ENCODE measurements around the gene COL4A4.

COL4A4 gene

GRCh38 chr2:227010433-227010832 lies 153.6 kb downstream of the COL4A4 start (continued):
- TF ChIP-seq, protein P1, sequence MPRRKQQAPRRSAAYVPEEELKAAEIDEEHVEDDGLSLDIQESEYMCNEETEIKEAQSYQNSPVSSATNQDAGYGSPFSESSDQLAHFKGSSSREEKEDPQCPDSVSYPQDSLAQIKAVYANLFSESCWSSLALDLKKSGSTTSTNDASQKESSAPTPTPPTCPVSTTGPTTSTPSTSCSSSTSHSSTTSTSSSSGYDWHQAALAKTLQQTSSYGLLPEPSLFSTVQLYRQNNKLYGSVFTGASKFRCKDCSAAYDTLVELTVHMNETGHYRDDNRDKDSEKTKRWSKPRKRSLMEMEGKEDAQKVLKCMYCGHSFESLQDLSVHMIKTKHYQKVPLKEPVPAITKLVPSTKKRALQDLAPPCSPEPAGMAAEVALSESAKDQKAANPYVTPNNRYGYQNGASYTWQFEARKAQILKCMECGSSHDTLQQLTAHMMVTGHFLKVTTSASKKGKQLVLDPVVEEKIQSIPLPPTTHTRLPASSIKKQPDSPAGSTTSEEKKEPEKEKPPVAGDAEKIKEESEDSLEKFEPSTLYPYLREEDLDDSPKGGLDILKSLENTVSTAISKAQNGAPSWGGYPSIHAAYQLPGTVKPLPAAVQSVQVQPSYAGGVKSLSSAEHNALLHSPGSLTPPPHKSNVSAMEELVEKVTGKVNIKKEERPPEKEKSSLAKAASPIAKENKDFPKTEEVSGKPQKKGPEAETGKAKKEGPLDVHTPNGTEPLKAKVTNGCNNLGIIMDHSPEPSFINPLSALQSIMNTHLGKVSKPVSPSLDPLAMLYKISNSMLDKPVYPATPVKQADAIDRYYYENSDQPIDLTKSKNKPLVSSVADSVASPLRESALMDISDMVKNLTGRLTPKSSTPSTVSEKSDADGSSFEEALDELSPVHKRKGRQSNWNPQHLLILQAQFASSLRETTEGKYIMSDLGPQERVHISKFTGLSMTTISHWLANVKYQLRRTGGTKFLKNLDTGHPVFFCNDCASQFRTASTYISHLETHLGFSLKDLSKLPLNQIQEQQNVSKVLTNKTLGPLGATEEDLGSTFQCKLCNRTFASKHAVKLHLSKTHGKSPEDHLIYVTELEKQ (tag by site-specific recombination; IDR thresholded peaks at IDR 0.05; ENCODE audit: borderline replicate concordance) = no peak
- TF ChIP-seq ZNF664 (tag by site-specific recombination; IDR thresholded peaks at IDR 0.05) (no peak), GFI1B (tag by site-specific recombination; IDR thresholded peaks at IDR 0.05) (no peak), ZNF214 (tag by site-specific recombination; IDR thresholded peaks at IDR 0.05; ENCODE audit: borderline replicate concordance) (no peak), YY2 (tag by site-specific recombination; IDR thresholded peaks at IDR 0.05) (no peak)

DNA sequence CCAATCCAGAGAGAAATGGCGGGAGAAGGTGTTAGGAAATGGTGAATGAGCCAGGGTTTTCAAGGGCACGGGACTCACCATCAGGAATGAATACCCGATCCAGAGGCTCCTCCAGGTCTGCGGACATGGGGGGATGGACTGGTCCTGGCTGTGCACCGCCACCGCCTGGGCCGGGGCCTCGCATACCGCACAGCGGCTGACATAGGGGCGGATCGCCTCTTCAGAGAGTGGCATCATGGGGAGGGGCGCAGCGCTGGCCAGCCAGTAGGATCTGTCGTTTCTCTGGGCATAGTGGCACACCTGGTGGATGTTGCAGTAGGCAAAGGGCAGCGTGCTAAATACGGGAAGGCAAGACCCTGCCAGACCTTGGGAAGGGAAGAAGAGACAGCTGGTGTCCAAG lies 156.1 kb downstream of the COL4A4 start:
- Histone ChIP-seq H3K27ac (ENCODE audit: extremely low read depth, low read depth, low read length) (no peak overlapping the region), H3K4me3 (ENCODE audit: low read depth, low read length) (no peak overlapping the region), H3K4me1 (ENCODE audit: control insufficient read depth, insufficient read depth, low read length) (no peaks in the 10 kb centered on the region), H3K36me3 (ENCODE audit: control insufficient read depth in 2 of 2, insufficient read depth in 1 of 2, low read length in 2 of 2) (no peaks in the 10 kb centered on the region), H3K9me3 (ENCODE audit: control insufficient read depth, insufficient read depth, low read depth, low read length) (no peaks in the 10 kb centered on the region)
- POLR2A ChIA-PET = no interaction called here
- TF ChIP-seq ZNF138 (tag by site-specific recombination; IDR thresholded peaks at IDR 0.05; ENCODE audit: borderline replicate concordance) = no peak
- no peak for TF ChIP-seq ZNF785 (tag by site-specific recombination; IDR thresholded peaks at IDR 0.05)
- TF ChIP-seq ZNF366 (tag by site-specific recombination; conservative IDR thresholded peaks at IDR 0.05) = no peak
- no peak for TF ChIP-seq ZNF157 (tag by site-specific recombination; IDR thresholded peaks at IDR 0.05)
- TF ChIP-seq YY2 (tag by site-specific recombination; IDR thresholded peaks at IDR 0.05) = no peak
- TF ChIP-seq, protein P2, sequence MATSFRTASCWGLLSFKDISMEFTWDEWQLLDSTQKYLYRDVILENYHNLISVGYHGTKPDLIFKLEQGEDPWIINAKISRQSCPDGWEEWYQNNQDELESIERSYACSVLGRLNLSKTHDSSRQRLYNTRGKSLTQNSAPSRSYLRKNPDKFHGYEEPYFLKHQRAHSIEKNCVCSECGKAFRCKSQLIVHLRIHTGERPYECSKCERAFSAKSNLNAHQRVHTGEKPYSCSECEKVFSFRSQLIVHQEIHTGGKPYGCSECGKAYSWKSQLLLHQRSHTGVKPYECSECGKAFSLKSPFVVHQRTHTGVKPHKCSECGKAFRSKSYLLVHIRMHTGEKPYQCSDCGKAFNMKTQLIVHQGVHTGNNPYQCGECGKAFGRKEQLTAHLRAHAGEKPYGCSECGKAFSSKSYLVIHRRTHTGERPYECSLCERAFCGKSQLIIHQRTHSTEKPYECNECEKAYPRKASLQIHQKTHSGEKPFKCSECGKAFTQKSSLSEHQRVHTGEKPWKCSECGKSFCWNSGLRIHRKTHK (tag by site-specific recombination; IDR thresholded peaks at IDR 0.05) = no peak
- TF ChIP-seq ZNF76 (tag by site-specific recombination; IDR thresholded peaks at IDR 0.05; ENCODE audit: borderline replicate concordance, low read depth) = no peak
- TF ChIP-seq ZSCAN16 (tag by site-specific recombination; IDR thresholded peaks at IDR 0.05) = no peak
- TF ChIP-seq ZNF211 (tag by site-specific recombination; IDR thresholded peaks at IDR 0.05; ENCODE audit: low read depth) = no peak
- TF ChIP-seq SCRT1 (tag by site-specific recombination; IDR thresholded peaks at IDR 0.05; ENCODE audit: borderline replicate concordance) = no peak
- no peak for TF ChIP-seq KLF1 (tag by site-specific recombination; IDR thresholded peaks at IDR 0.05)
- no peak for TF ChIP-seq ZNF16 (tag by site-specific recombination; IDR thresholded peaks at IDR 0.05; ENCODE audit: low read depth)
- no peak for TF ChIP-seq SP2 (tag by site-specific recombination; IDR thresholded peaks at IDR 0.05)
- TF ChIP-seq ZNF169 (tag by site-specific recombination; IDR thresholded peaks at IDR 0.05) = no peak
- no peak for TF ChIP-seq ZNF302 (tag by site-specific recombination; IDR thresholded peaks at IDR 0.05; ENCODE audit: low read depth)
- TF ChIP-seq PATZ1 (tag by site-specific recombination; IDR thresholded peaks at IDR 0.05) = no peak
- TF ChIP-seq MZF1 (tag by site-specific recombination; IDR thresholded peaks at IDR 0.05; ENCODE audit: borderline replicate concordance) = no peak
- TF ChIP-seq ZFP3 (tag by site-specific recombination; IDR thresholded peaks at IDR 0.05; ENCODE audit: low read depth) = no peak
- TF ChIP-seq TRIM28 (IDR thresholded peaks at IDR 0.05; ENCODE audit: borderline replicate concordance, low read length) = no peak
- CTCF ChIA-PET = no interaction called here

Measured in HEK293 (cell line).